ENCODE results near the gene BICC1.

Gene BICC1

DNA sequence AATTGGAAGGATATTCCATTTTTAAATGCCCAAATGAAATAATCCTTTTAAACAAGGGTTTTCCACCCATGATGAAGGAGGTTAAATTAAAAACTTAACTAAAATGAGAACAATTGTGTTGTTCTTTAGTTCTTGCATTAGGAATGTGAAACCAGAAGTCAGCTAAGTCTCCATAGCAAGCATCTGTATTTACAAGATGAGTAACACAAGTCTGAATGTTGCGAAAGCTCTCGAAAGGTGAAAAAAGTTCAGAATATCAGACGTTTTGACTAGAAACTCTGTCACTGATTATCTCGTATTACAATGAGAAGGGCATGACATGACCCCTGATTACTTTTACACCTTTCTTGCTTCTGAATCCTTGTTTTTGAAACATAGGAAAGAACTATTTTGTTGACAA is 149.6 kb downstream of the BICC1 start:
- H3K36me3 ChIP-seq, result no peaks in the 10 kb centered on the region
- no peaks in the 10 kb centered on the region for H3K9me3 ChIP-seq
- no peak overlapping the region for H3K4me3 ChIP-seq (ENCODE audit: low read depth in 1 of 2, low read length in 1 of 2)
- H3K27ac ChIP-seq, result no peak overlapping the region
- H3K4me1 ChIP-seq (ENCODE audit: control insufficient read depth in 1 of 2, insufficient read depth in 1 of 2, low read depth in 1 of 2, low read length in 1 of 2), result no peaks in the 10 kb centered on the region
- no peak for TF ChIP-seq CTCF (IDR thresholded peaks at IDR 0.05)
- no peaks in the 10 kb centered on the region for H3K27me3 ChIP-seq

GRCh38 chr10:58665361-58665760 is 152.7 kb downstream of the BICC1 start:
- Histone ChIP-seq H3K4me3 (ENCODE audit: low read depth in 1 of 2, low read length in 1 of 2) (no peak overlapping the region), H3K4me1 (ENCODE audit: control insufficient read depth in 1 of 2, insufficient read depth in 1 of 2, low read depth in 1 of 2, low read length in 1 of 2) (no peaks in the 10 kb centered on the region), H3K27ac (no peak overlapping the region), H3K36me3 (no peaks in the 10 kb centered on the region), H3K27me3 (no peaks in the 10 kb centered on the region), H3K9me3 (no peaks in the 10 kb centered on the region)
- no peak for TF ChIP-seq CTCF (IDR thresholded peaks at IDR 0.05)

DNA sequence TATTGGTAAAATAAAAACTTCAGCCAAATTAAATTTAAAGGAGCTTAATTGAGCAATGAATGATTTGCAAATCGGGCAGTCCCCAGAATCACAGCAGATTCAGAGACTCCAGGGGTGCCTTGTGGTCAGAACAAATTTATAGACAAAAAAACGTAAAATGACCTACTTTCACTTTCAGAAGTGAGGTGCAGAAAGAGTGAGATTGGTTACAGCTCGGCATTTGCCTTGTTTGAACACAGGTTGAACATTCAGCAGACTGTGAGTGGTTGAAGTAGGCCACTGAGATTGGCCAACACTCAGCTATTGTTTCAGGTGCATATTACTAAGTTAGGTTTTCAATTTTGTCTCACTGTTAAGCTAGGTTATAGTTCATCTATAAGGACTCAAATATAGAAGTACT is 153.4 kb downstream of the BICC1 start:
- Histone ChIP-seq H3K27ac (no peak overlapping the region), H3K4me3 (ENCODE audit: low read depth in 1 of 2, low read length in 1 of 2) (no peak overlapping the region), H3K27me3 (no peaks in the 10 kb centered on the region), H3K9me3 (no peaks in the 10 kb centered on the region), H3K36me3 (no peaks in the 10 kb centered on the region), H3K4me1 (ENCODE audit: control insufficient read depth in 1 of 2, insufficient read depth in 1 of 2, low read depth in 1 of 2, low read length in 1 of 2) (no peaks in the 10 kb centered on the region)
- TF ChIP-seq CTCF (IDR thresholded peaks at IDR 0.05), result no peak

DNA sequence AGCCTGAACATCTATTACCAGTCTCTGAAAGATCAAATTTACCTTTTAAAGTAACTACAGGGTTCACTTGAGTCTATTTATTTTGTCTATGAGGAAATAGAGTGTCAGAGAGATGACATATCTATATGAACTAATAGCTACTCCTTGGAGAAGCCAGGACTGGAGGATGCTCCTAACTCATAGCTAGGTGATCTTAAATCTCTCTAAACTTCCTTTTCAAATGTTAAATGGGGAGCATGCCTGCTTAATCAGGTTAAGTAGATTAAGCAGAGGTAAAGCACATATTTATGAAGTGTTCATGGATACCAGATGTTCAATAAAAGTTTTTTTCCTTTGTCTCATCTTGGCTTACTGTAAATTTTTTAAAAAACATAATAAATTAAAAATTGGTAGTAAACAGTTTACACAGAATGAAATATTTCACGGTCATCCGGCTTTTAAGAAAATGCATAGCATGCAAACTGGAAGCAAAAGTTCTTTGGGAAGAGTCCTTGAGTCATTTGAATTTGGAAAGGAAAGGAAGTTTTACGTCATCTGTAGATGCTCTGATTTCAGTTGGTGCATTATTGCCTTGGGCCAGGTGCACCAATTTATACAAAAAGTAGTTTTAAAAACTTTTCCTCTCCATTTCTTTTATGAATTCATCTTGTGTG is 155.1 kb downstream of the BICC1 start:
- Histone ChIP-seq H3K4me3 (ENCODE audit: low read depth in 1 of 2, low read length in 1 of 2) (no peak overlapping the region), H3K9me3 (no peaks in the 10 kb centered on the region), H3K27ac (no peak overlapping the region), H3K27me3 (no peaks in the 10 kb centered on the region), H3K36me3 (no peaks in the 10 kb centered on the region), H3K4me1 (ENCODE audit: control insufficient read depth in 1 of 2, insufficient read depth in 1 of 2, low read depth in 1 of 2, low read length in 1 of 2) (no peaks in the 10 kb centered on the region)
- no peak for TF ChIP-seq CTCF (IDR thresholded peaks at IDR 0.05)

DNA sequence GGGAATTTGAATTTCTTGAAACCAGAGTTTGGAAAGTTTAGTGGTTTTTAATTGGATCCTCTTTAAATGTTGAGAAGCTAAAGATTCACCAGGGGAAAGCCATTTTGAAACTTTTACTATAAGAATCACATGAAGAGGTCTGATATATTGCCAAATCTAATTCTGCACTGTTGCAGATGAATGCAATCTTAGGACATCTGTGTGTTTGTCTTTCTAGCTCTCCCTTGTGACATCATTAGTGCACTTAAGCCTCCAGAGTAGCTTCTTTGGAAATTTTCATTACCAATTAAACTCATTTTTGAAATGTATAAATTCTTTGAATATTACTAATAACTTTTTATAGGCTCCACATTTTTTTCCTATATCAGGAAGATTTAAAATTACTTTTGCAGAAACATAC is 160.2 kb downstream of the BICC1 start:
- no peaks in the 10 kb centered on the region for H3K4me1 ChIP-seq (ENCODE audit: control insufficient read depth in 1 of 2, insufficient read depth in 1 of 2, low read depth in 1 of 2, low read length in 1 of 2)
- no peaks in the 10 kb centered on the region for H3K36me3 ChIP-seq
- no peaks in the 10 kb centered on the region for H3K27me3 ChIP-seq
- TF ChIP-seq CTCF (IDR thresholded peaks at IDR 0.05), result no peak
- no peak overlapping the region for H3K27ac ChIP-seq
- H3K9me3 ChIP-seq, result no peaks in the 10 kb centered on the region
- H3K4me3 ChIP-seq (ENCODE audit: low read depth in 1 of 2, low read length in 1 of 2), result no peak overlapping the region

DNA sequence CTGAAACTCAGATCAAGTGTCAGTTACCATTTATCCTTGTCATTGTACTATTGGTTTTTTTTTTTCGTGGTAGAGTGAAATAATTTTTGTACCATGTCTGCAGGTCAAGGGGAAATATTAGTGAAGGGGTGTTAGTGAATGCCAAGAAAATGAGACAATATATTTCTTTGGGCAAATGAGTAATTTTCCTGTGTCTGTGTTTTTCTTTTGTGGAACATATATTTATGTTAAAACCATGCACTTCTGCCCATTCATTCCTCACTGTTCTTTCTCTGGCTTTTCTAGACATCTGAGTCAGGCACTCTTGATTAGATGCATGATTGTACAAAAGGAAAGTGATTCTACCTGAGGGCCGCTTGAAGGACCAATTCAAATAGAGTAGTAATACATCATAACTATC is 161.6 kb downstream of the BICC1 start:
- Histone ChIP-seq H3K27me3 (no peaks in the 10 kb centered on the region), H3K9me3 (no peaks in the 10 kb centered on the region), H3K27ac (no peak overlapping the region), H3K36me3 (no peaks in the 10 kb centered on the region), H3K4me1 (ENCODE audit: control insufficient read depth in 1 of 2, insufficient read depth in 1 of 2, low read depth in 1 of 2, low read length in 1 of 2) (no peaks in the 10 kb centered on the region), H3K4me3 (ENCODE audit: low read depth in 1 of 2, low read length in 1 of 2) (no peak overlapping the region)
- TF ChIP-seq CTCF (IDR thresholded peaks at IDR 0.05), result no peak

Measured in neutrophil (primary cell).